ENCODE results near the gene RBM5.

DNA sequence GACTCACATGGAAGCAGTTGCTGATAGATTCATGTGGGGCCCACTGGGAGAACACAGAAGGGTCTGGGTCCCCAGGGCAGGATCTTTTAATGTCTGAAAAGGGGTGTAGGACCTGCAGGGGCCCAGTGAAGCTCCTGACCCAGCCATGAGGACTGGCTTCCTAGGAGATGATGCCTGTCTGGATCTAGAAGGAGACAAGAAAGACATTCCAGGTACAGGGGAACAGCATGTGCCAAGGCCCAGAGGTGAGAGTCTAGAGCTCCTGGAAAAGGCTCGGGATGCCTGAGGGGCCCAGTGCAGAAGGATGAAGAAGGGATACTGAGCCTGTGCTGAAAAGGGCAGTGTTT, 61.7 kb downstream of the RBM5 start:
- TF ChIP-seq, protein P1, sequence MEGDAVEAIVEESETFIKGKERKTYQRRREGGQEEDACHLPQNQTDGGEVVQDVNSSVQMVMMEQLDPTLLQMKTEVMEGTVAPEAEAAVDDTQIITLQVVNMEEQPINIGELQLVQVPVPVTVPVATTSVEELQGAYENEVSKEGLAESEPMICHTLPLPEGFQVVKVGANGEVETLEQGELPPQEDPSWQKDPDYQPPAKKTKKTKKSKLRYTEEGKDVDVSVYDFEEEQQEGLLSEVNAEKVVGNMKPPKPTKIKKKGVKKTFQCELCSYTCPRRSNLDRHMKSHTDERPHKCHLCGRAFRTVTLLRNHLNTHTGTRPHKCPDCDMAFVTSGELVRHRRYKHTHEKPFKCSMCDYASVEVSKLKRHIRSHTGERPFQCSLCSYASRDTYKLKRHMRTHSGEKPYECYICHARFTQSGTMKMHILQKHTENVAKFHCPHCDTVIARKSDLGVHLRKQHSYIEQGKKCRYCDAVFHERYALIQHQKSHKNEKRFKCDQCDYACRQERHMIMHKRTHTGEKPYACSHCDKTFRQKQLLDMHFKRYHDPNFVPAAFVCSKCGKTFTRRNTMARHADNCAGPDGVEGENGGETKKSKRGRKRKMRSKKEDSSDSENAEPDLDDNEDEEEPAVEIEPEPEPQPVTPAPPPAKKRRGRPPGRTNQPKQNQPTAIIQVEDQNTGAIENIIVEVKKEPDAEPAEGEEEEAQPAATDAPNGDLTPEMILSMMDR (IDR thresholded peaks at IDR 0.05; ENCODE audit: low read length): no peak
- TF ChIP-seq EZH2 (IDR thresholded peaks at IDR 0.05; ENCODE audit: borderline replicate concordance, low read length): no peak

Data from OCI-LY1 (cell line).